Left lung (tissue), 10 donors: ENCODE results near the gene CFAP100. TPM values are rescaled to one million over a fixed set of nuclear protein-coding genes. Genes with fewer than 3 reads are reported as not detected.

Experiments
- ATAC-seq: fragments of 200-7000 bp; cut with Tn5 transposase; one replicate; pipeline ENCODE4 v1.9.1; 2020; ENCODE audit warnings: moderate library complexity
- DNase-seq, 4 donors: peaks; one replicate each; pipeline ENCODE4 v3.0.0-alpha.2; 2013 to 2020
- H3K27ac ChIP-seq, 2 donors: fragments of 200-600 bp; sonication (generic) in 1 of 2; one replicate each; pipeline versions ENCODE4 v1.5.0 to v1.8.0; 2020 to 2021
- H3K27me3 ChIP-seq, 2 donors: fragments of 200-600 bp; sonication (generic) in 1 of 2; one replicate each; pipeline versions ENCODE4 v1.5.0 to v1.8.0; 2020 to 2021
- H3K36me3 ChIP-seq, 2 donors: fragments of 200-600 bp; sonication (generic) in 1 of 2; one replicate each; pipeline versions ENCODE4 v1.5.0 to v1.8.0; 2020 to 2021
- H3K4me1 ChIP-seq, 2 donors: fragments of 200-600 bp; one replicate each; pipeline ENCODE4 v1.8.0; 2021
- H3K4me3 ChIP-seq, 2 donors: fragments of 200-600 bp; sonication (generic) in 1 of 2; one replicate each; pipeline versions ENCODE4 v1.5.0 to v1.8.0; 2020 to 2021; ENCODE audit warnings: mild to moderate bottlenecking in 1 of 2
- H3K9me3 ChIP-seq, 2 donors: fragments of 200-600 bp; sonication (generic) in 1 of 2; one replicate each; pipeline versions ENCODE4 v1.5.0 to v1.8.0; 2020 to 2021
- intact Hi-C, 2 donors: fragments of 100-400 bp; cut with DNase I; formaldehyde crosslinking; loops; one replicate each; pipeline versions ENCODE4 v1.11.2 to v1.14.2; 2022
- polyA plus RNA-seq, 6 donors: library from polyadenylated mRNA; unstranded; fragments of 120-200 nt; gene quantifications; one replicate each; pipeline ENCODE4 v1.2.1, GENCODE V29; 2013; ENCODE audit not compliant: insufficient read length in 6 of 6
- total RNA-seq, 2 donors: library from RNA; stranded (reverse); fragmentation: NEBNext Ultra II Directional; extraction: Animal tissue kit (Norgen Biotek cat#: 25700); gene quantifications; one replicate each; pipeline ENCODE4 v1.2.1, GENCODE V29; 2021
- TF ChIP-seq, protein P1 (sequence below), 2 donors: fragments of 200-600 bp; sonication (generic) in 1 of 2; IDR thresholded peaks; one replicate each; pipeline versions ENCODE4 v1.5.0 to v1.8.0; 2021; ENCODE audit warnings: antibody characterized with exemption in 2 of 2
- donor health status: DM: no; HTN: yes; CAD: no.
- donor health status: DM: no; HTN: no; CAD: no.

Gene CFAP100
- total and polyA plus RNA-seq, 8 donors, result 1.0 to 8.2 (median 6.1) TPM; not detected in 1

DNA sequence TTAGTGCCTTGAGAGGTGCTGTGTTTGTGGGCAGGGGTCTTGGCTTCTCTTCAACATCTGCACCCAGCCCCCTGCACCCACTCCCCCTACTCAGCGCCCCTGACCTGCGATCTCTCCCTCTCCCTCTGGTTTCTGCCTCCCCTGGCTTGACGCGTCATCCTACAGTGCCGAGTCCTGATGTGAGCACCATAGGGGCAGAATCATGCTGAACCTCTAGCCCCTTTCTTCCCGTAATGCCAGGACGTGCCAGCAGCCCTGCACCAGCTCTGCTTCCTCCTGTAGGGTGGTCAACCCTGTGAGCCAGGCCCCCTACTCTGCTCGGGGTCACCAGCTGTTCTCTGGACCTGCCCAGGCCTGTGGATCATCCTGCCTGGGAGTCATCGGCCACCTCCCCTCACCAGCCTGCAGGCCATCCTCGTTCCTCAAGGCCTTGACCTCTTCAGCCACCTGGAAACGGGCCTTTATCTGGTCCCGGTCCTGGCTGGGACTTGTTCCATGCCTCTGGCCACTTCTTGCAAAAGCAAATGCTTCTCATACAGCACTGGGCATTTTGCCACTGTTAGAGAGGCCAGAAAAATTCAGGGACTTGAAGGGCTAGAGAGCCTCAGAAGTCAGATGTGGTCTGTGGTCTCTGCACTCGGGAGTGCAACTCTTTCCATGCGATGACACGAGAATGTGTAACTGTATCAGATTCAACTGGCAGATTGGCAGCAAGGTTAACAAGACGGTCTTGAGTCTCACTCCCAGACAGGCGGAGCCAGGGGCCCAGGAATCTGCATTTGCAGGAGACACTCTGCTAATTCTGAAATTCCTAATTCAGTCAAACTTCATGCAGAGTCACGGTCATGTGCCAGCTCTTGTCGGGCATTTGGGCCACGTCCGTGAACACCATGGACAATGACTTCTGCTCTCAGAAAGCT is 20.8 kb upstream of the CFAP100 start:
- intact Hi-C loops, result no loop called here
- Histone ChIP-seq H3K4me1 (peaks cover 5 to 7% of the 10 kb centered on the region in 2 donors), H3K36me3 (no peaks in the 10 kb centered on the region), H3K4me3 (no peak overlapping the region), H3K27ac (no peak overlapping the region), H3K27me3 (no peaks in the 10 kb centered on the region), H3K9me3 (no peaks in the 10 kb centered on the region)
- DNase-seq, result peak in 3 of 4 donors; percentile 58 to 79 (median 64)
- TF ChIP-seq, protein P1, sequence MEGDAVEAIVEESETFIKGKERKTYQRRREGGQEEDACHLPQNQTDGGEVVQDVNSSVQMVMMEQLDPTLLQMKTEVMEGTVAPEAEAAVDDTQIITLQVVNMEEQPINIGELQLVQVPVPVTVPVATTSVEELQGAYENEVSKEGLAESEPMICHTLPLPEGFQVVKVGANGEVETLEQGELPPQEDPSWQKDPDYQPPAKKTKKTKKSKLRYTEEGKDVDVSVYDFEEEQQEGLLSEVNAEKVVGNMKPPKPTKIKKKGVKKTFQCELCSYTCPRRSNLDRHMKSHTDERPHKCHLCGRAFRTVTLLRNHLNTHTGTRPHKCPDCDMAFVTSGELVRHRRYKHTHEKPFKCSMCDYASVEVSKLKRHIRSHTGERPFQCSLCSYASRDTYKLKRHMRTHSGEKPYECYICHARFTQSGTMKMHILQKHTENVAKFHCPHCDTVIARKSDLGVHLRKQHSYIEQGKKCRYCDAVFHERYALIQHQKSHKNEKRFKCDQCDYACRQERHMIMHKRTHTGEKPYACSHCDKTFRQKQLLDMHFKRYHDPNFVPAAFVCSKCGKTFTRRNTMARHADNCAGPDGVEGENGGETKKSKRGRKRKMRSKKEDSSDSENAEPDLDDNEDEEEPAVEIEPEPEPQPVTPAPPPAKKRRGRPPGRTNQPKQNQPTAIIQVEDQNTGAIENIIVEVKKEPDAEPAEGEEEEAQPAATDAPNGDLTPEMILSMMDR (IDR thresholded peaks at IDR 0.05), result no peak
- ATAC-seq, result peak; percentile 81

DNA sequence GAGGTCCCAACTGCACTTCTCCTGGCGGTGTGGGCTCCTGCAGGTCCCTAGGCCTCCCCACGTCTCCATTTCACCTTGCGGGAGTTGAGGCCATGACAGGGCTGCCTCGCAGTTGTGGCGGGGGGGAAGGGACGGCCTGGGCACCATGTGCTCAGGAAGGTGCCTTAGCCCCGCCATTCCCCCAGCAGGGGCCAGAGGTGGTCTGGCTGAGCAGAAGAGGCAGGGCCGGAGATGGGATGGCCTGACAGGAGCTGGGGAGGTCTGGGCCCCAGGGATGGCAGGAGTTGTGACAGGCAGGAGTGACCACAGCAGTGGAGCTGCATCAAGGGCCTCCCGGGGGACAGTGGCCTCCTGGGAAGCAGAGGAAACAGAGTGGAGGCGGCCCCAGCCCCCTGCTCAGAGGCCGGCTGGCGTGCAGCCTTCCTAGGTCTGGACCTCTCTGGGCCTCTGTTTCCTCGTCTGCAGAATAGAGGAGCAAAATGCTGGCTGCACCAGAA is 18.8 kb upstream of the CFAP100 start:
- ATAC-seq, result no peak
- TF ChIP-seq, protein P1 (IDR thresholded peaks at IDR 0.05), result no peak
- Histone ChIP-seq H3K36me3 (no peaks in the 10 kb centered on the region), H3K9me3 (no peaks in the 10 kb centered on the region), H3K4me1 (peaks cover 5 to 7% of the 10 kb centered on the region in 2 donors), H3K27ac (no peak overlapping the region), H3K4me3 (no peak overlapping the region), H3K27me3 (peaks cover 0 to 9% of the 10 kb centered on the region in 2 donors)
- intact Hi-C loops, result no loop called here
- DNase-seq, result peak in 2 of 4 donors; percentile 22 to 66

DNA sequence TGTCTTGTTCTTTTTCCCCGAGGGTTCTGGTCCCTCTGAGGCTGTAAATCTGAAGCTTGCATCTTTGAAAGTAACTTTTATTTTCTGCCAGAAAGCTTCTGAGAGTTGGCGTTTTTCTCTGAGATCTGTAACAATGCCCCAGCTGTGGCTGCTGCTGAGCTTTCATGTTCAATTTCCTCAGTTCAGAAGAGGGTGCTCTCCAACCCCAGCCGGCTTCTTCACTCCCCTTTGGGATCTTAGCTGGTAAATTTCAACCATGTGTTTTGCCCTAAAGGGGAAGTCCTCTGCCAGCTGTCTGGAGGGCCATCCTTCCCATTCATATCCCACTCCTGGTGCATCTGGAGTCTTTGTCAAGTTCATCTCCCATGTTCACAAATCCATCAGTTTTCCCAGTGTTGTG is 18.3 kb upstream of the CFAP100 start:
- Histone ChIP-seq H3K27me3 (peaks cover 0 to 9% of the 10 kb centered on the region in 2 donors), H3K4me1 (peaks cover 5 to 7% of the 10 kb centered on the region in 2 donors), H3K9me3 (no peaks in the 10 kb centered on the region), H3K36me3 (no peaks in the 10 kb centered on the region), H3K4me3 (no peak overlapping the region), H3K27ac (no peak overlapping the region)
- ATAC-seq (no peak), DNase-seq (no peak)
- intact Hi-C loops, result no loop called here
- TF ChIP-seq, protein P1 (IDR thresholded peaks at IDR 0.05), result no peak

GRCh38 chr3:126377211-126377610 is 17.5 kb upstream of the CFAP100 start:
- Histone ChIP-seq H3K27ac (no peak overlapping the region), H3K9me3 (no peaks in the 10 kb centered on the region), H3K27me3 (peaks cover 0 to 9% of the 10 kb centered on the region in 2 donors), H3K4me1 (peaks cover 5 to 7% of the 10 kb centered on the region in 2 donors), H3K36me3 (no peaks in the 10 kb centered on the region), H3K4me3 (no peak overlapping the region)
- ATAC-seq (no peak), DNase-seq (no peak)
- intact Hi-C loops, result no loop called here
- TF ChIP-seq, protein P1 (IDR thresholded peaks at IDR 0.05), result no peak

- no peak overlapping the region for H3K27ac ChIP-seq
Measured at GRCh38 chr3:126378341-126378751, 16.4 kb upstream of the CFAP100 start.

More at GRCh38 chr3:126378341-126378751, 16.4 kb upstream of the CFAP100 start:
- H3K9me3 ChIP-seq, result no peaks in the 10 kb centered on the region
- ATAC-seq (no peak), DNase-seq (peak in 1 of 4 donors; percentile 18)
- H3K4me3 ChIP-seq, result no peak overlapping the region
- H3K27me3 ChIP-seq, result peaks cover 0 to 9% of the 10 kb centered on the region in 2 donors
- TF ChIP-seq, protein P1 (IDR thresholded peaks at IDR 0.05), result no peak
- no peaks in the 10 kb centered on the region for H3K36me3 ChIP-seq
- H3K4me1 ChIP-seq, result peaks cover 5 to 7% of the 10 kb centered on the region in 2 donors
- intact Hi-C loops, result no loop called here
